ENCODE results near the gene NRTN. TPM values are rescaled to one million over a fixed set of nuclear protein-coding genes. Genes with fewer than 3 reads are reported as not detected.
A peak's percentile ranks its signal among the peaks of the same experiment; 100 is the strongest.
"Not testable (repeated sequence)": the region's sequence is repeated elsewhere in the genome, so short reads cannot be mapped to it uniquely, and the experiment has no call there.

The NRTN gene
- total RNA-seq, 4 donors from 2014 or later: 12.9 to 53.0 (median 29.5) TPM

DNA sequence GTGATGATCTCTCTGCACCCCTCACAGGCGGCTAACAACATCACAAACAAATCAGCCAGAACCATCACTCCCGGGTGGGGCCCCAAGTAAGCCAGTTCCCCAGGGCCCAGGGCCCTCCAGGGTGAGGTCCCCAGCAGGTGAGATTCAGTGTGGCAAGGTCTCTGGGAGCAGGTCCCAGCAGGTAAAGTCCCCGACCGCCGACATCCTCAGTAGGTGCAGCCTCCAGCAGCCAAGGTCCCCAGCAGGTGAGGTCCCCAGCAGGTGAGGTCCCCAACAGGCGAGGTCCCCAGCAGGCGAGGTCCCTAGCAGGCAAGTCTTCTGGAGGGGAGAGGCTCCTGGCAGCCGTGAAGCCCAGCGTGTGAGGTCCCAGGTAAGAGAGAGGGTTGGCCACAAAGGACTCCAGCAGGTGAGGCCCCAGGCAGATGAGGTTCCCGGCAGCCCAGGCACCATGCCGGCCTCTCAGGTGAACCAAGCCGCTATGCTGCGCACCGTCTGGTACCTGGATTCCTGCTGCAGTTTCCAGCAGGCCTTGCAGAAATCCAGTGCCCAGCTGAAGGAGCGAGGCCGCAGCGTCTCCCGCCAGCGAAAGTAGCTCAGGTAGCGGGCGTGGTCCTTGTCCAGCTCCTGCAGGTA lies 38.5 kb downstream of the NRTN start:
- WGBS: 90% methylated on average over 17 of the region's 21 CpGs
- Histone ChIP-seq H3K4me1 (peaks cover 0 to 10% (median 0%) of the 10 kb centered on the region in 4 donors), H3K4me3 (no peak overlapping the region), H3K27ac (replicated peaks in 1 of 4) (no peak overlapping the region), H3K9me3 (no peaks in the 10 kb centered on the region), H3K27me3 (no peaks in the 10 kb centered on the region), H3K36me3 (no peaks in the 10 kb centered on the region)
- no peak for DNase-seq (ENCODE audit: extremely low spot score)
- TF ChIP-seq, protein P1, sequence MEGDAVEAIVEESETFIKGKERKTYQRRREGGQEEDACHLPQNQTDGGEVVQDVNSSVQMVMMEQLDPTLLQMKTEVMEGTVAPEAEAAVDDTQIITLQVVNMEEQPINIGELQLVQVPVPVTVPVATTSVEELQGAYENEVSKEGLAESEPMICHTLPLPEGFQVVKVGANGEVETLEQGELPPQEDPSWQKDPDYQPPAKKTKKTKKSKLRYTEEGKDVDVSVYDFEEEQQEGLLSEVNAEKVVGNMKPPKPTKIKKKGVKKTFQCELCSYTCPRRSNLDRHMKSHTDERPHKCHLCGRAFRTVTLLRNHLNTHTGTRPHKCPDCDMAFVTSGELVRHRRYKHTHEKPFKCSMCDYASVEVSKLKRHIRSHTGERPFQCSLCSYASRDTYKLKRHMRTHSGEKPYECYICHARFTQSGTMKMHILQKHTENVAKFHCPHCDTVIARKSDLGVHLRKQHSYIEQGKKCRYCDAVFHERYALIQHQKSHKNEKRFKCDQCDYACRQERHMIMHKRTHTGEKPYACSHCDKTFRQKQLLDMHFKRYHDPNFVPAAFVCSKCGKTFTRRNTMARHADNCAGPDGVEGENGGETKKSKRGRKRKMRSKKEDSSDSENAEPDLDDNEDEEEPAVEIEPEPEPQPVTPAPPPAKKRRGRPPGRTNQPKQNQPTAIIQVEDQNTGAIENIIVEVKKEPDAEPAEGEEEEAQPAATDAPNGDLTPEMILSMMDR (IDR thresholded peaks at IDR 0.05): no peak
- TF ChIP-seq EP300 (IDR thresholded peaks at IDR 0.05) (no peak), POLR2A (IDR thresholded peaks at IDR 0.05; ENCODE audit: low read depth) (no peak), POLR2AphosphoS5 (IDR thresholded peaks at IDR 0.05) (no peak)
- intact Hi-C loops (cut with DNase I): no loop called here

DNA sequence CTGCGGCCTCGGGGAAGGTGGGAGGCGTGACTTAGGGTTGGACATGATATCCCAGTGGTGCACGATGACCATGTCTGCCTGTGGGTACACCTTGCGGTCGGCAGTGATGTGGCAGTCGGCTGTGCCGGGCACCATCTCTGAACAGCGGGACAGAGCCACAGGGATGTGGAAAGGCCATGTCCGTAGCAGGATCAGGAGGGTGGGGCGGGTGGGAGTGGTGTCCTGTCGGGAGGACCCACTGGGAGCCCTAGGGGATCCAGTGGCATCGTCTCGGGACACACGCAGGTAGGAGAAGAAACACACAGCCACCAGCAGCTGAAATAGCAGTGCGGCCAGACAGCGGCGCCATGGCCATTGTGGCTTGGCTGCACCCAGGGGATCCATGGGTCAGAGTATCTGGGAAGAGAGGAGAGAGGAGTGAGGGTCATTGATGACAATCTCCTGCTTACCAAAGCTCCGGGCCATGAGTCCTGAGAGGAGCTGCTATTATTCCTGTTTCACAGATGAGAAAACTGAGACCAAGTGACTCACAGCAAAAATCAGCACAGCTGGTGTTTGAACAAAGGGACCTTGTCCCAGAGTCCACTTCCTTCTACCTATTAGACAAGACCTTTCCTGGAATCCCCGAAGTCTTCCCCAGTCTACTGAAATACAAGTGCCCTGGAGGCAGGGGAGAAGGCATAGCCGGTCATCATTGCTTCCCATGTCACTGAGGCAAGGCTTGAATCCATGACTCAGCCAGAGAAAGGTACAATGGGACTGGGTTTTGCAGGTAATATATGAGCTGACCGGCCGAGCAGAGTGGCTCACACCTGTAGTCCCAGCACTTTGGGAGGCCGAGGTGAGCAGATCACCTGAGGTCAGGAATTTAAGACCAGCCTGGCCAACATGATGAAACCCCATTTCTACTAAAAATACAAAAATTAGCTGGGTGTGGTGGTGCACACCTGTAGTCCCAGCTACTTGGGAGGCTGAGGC lies 39.9 kb downstream of the NRTN start:
- 85% methylated on average over 24 of the region's 24 CpGs for WGBS
- H3K27ac ChIP-seq (replicated peaks in 1 of 4): no peak overlapping the region
- no peaks in the 10 kb centered on the region for H3K9me3 ChIP-seq

DNA sequence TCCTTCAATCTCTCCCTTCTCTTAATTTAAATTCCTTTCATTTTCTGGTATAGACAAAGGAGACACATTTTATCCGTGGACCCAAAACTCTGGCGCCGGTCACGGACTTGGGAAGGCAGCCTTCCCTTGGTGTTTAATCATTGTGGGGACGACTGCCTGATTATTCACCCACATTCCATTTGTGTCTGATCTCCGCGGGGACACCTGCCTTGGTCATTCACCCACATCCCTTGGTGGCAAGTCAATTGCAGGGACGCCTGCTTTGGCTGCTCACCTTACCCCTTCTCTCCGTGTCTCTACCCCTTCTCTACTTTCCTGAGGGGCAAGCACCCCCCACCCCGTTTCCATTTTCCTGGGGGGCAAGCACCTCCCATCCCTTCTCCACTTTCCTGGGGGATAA lies 43.0 kb downstream of the NRTN start:
- H3K4me1 ChIP-seq: peaks cover 0 to 15% (median 12%) of the 10 kb centered on the region in 4 donors
- H3K9me3 ChIP-seq; intact Hi-C loops (cut with DNase I); H3K27me3 ChIP-seq; H3K27ac ChIP-seq (replicated peaks in 1 of 4); H3K4me3 ChIP-seq; H3K36me3 ChIP-seq; DNase-seq (ENCODE audit: extremely low spot score): not testable (repeated sequence)
- 84% methylated on average over 10 of the region's 10 CpGs for WGBS

More for the DNA sequence above, 39.9 kb downstream of the NRTN start:
- intact Hi-C loops (cut with DNase I): no loop called here
- Histone ChIP-seq H3K27me3 (no peaks in the 10 kb centered on the region), H3K36me3 (no peaks in the 10 kb centered on the region), H3K4me1 (peaks cover 0 to 10% (median 0%) of the 10 kb centered on the region in 4 donors), H3K4me3 (no peak overlapping the region)
- TF ChIP-seq, protein P1 (IDR thresholded peaks at IDR 0.05): no peak
- no peak for TF ChIP-seq EP300 (IDR thresholded peaks at IDR 0.05)
- DNase-seq (ENCODE audit: extremely low spot score): no peak

DNA sequence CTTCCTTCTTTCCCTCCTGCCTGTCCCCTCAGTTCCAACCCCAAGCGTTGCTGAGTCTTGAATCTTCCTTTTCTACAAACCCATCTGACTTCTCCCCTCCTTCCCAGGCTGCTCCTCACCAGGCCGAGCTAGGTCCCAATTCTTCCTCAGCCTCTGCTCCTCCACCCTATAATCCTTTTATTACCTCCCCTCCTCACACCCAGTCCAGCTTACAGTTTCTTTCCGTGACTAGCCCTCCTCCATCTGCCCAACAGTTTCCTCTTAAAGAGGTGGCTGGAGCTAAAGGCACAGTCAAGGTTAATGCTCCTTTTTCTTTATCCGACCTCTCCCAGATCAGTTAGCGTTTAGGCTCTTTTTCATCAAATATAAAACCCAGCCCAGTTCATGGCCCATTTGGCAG lies 43.8 kb downstream of the NRTN start:
- H3K36me3 ChIP-seq; H3K27ac ChIP-seq (replicated peaks in 1 of 4); DNase-seq (ENCODE audit: extremely low spot score); H3K4me3 ChIP-seq; H3K27me3 ChIP-seq; intact Hi-C loops (cut with DNase I); H3K9me3 ChIP-seq: not testable (repeated sequence)
- WGBS: 84% methylated on average over 5 of the region's 5 CpGs
- H3K4me1 ChIP-seq: peaks cover 0 to 15% (median 12%) of the 10 kb centered on the region in 4 donors

DNA sequence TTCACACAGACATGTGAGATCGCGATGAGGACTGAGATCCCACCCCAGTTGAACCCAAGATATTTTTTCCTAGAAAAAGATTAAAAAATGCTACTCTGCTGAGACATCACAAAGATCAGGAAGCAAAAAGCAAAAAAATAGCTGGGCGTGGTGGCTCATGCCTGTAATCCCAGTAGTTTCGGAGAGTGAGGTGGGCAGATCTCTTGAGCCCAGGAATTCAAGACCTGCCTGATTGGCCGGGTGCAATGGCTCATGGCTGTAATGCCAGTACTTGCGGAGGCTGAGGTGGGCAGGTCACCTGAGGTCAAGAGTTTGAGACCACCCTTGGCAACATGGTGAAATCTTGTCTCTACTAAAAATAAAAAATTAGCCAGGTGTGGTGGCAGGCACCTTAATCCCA lies 45.3 kb downstream of the NRTN start:
- Histone ChIP-seq H3K4me1 (peaks cover 0 to 15% (median 12%) of the 10 kb centered on the region in 4 donors), H3K36me3 (no peaks in the 10 kb centered on the region), H3K27me3 (no peaks in the 10 kb centered on the region), H3K4me3 (no peak overlapping the region), H3K27ac (replicated peaks in 1 of 4) (no peak overlapping the region), H3K9me3 (no peaks in the 10 kb centered on the region)
- TF ChIP-seq POLR2A (IDR thresholded peaks at IDR 0.05; ENCODE audit: low read depth): no peak
- no peak for DNase-seq (ENCODE audit: extremely low spot score)
- intact Hi-C loops (cut with DNase I): no loop called here
- 83% methylated on average over 6 of the region's 6 CpGs for WGBS

DNA sequence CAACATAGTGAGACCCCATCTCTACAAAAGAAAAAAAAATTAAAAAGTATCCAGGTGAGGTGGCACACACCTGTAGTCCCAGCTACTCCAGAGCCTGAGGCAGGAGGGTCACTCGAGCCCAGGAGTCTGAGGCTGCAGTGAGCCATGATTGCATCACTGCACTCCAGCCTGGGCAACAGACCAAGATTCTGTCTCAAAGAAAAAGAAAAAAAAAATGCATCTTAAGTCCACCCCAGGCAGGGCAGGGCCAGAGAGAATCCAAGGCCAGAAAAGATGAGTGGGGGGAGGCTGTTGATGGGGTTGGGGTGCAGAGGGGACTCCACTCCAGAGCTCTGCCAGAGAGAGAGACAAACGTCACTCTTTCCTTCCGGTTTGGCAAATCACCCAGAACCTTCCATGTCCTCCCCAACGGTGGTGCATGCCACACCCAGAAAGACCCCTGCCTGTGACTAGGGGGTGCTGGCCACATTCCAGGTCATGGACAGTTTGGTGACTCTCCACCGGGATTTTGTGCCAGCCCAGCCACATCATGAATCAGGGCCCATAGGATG lies 46.0 kb downstream of the NRTN start:
- Histone ChIP-seq H3K9me3 (no peaks in the 10 kb centered on the region), H3K27ac (replicated peaks in 1 of 4) (peak overlapping the region in 1 of 4 donors; percentile 14), H3K36me3 (no peaks in the 10 kb centered on the region), H3K27me3 (no peaks in the 10 kb centered on the region), H3K4me1 (peaks cover 0 to 15% (median 12%) of the 10 kb centered on the region in 4 donors), H3K4me3 (no peak overlapping the region)
- no peak for DNase-seq (ENCODE audit: extremely low spot score)
- intact Hi-C loops (cut with DNase I): no loop called here
- TF ChIP-seq POLR2AphosphoS5 (IDR thresholded peaks at IDR 0.05): peak; percentile 41 to 54
- no peak for TF ChIP-seq POLR2A (IDR thresholded peaks at IDR 0.05; ENCODE audit: low read depth)
- TF ChIP-seq EP300 (IDR thresholded peaks at IDR 0.05): no peak
- TF ChIP-seq, protein P1 (IDR thresholded peaks at IDR 0.05): no peak
- WGBS: 11% methylated on average over 5 of the region's 5 CpGs
